SU-DHL-6 (cell line): ENCODE data around the gene CSK.

Source experiments
- H2AFZ ChIP-seq: fragments of 200-600 bp; sonication (generic); 2 replicates; pipeline ENCODE4 v1.6.1; 2014; ENCODE audit warnings: low read depth, mild to moderate bottlenecking, moderate library complexity, mixed read lengths, antibody characterized with exemption, low read length; ENCODE audit not compliant: severe bottlenecking
- H3F3A ChIP-seq: fragments of 200-600 bp; shearing (Covaris generic); 2 replicates; pipeline ENCODE4 v1.6.0; 2016; ENCODE audit warnings: antibody characterized with exemption, mild to moderate bottlenecking; ENCODE audit not compliant: insufficient read depth
- H3K27ac ChIP-seq: fragments of 200-600 bp; sonication (generic); 2 replicates; pipeline ENCODE4 v1.5.1; 2016; ENCODE audit warnings: low read depth, mild to moderate bottlenecking, low read length, moderate library complexity, mixed read lengths
- H3K27me3 ChIP-seq: fragments of 200-600 bp; sonication (generic), shearing (Covaris generic); 2 replicates; pipeline ENCODE4 v1.6.0; 2014; ENCODE audit warnings: mild to moderate bottlenecking, low read length
- H3K36me3 ChIP-seq: fragments of 200-600 bp; sonication (generic); 2 replicates; pipeline ENCODE4 v1.6.1; 2014; ENCODE audit warnings: mild to moderate bottlenecking, low read length, mixed read lengths
- H3K4me2 ChIP-seq: fragments of 300-600, 200-600 bp; shearing (Covaris generic), sonication (generic); 2 replicates; pipeline ENCODE4 v1.6.0; 2014; ENCODE audit warnings: low read length, low read depth, mild to moderate bottlenecking; ENCODE audit not compliant: poor library complexity, severe bottlenecking
- H3K4me3 ChIP-seq: fragments of 200-600 bp; sonication (generic); 2 replicates; pipeline ENCODE4 v1.5.1; 2014; ENCODE audit warnings: antibody characterized with exemption, low read length, mild to moderate bottlenecking, mixed read lengths; ENCODE audit not compliant: insufficient read depth, poor library complexity, severe bottlenecking
- H3K79me2 ChIP-seq: fragments of 200-600 bp; sonication (generic); 2 replicates; pipeline ENCODE4 v1.6.1; 2014; ENCODE audit warnings: mild to moderate bottlenecking, low read length, moderate library complexity; ENCODE audit not compliant: insufficient read depth
- H3K9ac ChIP-seq: fragments of 200-600 bp; sonication (generic); 2 replicates; pipeline ENCODE4 v1.7.0; 2014; ENCODE audit warnings: mild to moderate bottlenecking, low read length
- H3K9me2 ChIP-seq: fragments of 200-600 bp; sonication (generic); replicated peaks from 2 replicates; pipeline ENCODE4 v1.6.1; 2014; ENCODE audit warnings: low read length; ENCODE audit not compliant: insufficient read depth
- H3K9me3 ChIP-seq: fragments of 200-600 bp; sonication (generic); 2 replicates; pipeline ENCODE4 v1.6.1; 2014; ENCODE audit warnings: low read length, mixed read lengths; ENCODE audit not compliant: insufficient read depth
- H4K20me1 ChIP-seq: fragments of 200-600 bp; sonication (generic); 2 replicates; pipeline ENCODE4 v1.6.1; 2014; ENCODE audit warnings: low read depth, mild to moderate bottlenecking, antibody characterized with exemption, low read length, moderate library complexity, mixed read lengths
- CTCF ChIP-seq: fragments of 200-600 bp; sonication (generic); IDR thresholded peaks from one replicate; pipeline ENCODE4 v1.5.1; 2017; ENCODE audit warnings: antibody characterized with exemption, mild to moderate bottlenecking, low read length, moderate library complexity; ENCODE audit not compliant: insufficient read depth, poor library complexity, severe bottlenecking
- EZH2phosphoT487 ChIP-seq: fragments of 200-600 bp; sonication (generic), shearing (Covaris generic); conservative IDR thresholded peaks from 2 replicates; pipeline ENCODE4 v1.6.1; 2018; ENCODE audit warnings: mild to moderate bottlenecking, antibody characterized with exemption, low read length, moderate library complexity, mixed read lengths

CSK gene

DNA sequence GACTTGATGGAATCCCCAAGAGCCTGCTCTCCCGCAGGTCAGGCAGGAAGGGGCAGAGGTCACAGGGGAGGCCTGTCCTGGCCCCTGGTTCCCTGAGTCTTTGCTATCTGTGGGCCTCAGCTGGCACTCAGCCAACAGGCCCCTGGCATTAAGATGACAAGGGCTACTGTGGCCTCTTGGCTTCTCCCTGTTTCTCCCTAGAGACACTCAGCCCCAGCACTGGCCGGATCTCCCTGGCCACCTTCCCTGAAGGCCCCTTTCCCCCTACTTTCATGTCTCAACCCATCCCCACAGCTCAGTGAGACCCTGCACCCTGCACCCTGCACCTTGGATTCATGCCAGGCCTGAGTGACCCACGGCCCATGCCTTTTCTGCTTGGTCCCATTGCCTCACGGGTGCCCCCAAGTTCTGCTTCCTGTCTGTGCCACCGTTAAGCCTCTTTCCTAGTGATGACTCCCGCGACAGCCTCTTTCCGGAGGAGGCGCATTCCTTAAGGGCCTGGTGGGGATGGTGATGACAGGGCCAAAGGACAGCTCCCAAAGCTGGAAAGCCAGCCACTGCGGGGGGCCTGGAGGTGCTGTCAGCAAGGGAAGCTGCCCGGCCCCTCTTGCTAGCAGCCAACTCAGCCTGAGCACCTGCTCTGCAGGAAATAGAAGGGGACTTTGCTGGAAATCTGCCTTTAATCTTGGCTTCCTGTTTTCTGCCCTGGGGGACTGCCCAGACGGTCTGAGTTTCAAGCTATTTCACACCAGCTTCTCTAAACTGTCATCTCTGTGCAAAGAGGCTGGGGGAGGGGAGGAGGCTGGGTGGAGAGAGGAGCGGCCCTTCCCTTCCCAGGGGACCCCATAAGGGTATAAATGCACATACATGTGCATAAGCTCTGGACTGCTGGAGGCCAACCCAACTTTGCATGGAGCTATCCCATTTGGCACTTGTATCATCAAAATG is 4.8 kb upstream of the CSK start:
- Histone ChIP-seq H3K27me3 (no peaks in the 10 kb centered on the region), H3K79me2 (peaks cover 37% of the 10 kb centered on the region), H3F3A (peaks cover 60% of the 10 kb centered on the region), H4K20me1 (no peaks in the 10 kb centered on the region), H3K36me3 (no peaks in the 10 kb centered on the region), H3K4me3 (peak overlapping the region; percentile 21), H3K4me2 (peak overlapping the region; percentile 80), H3K27ac (peak overlapping the region; percentile 96), H3K9me3 (no peaks in the 10 kb centered on the region), H3K9me2 (no peaks in the 10 kb centered on the region), H3K9ac (peak overlapping the region; percentile 66), H2AFZ (no peak overlapping the region)
- TF ChIP-seq CTCF (no peak), EZH2phosphoT487 (no peak)

GRCh38 chr15:74777769-74778598 is 3.9 kb upstream of the CSK start:
- Histone ChIP-seq H3K27me3 (no peaks in the 10 kb centered on the region), H3K27ac (peak overlapping the region; percentile 96), H3K9me3 (no peaks in the 10 kb centered on the region), H3K36me3 (no peaks in the 10 kb centered on the region), H2AFZ (no peak overlapping the region), H3K79me2 (peaks cover 44% of the 10 kb centered on the region), H3K4me3 (peak overlapping the region; percentile 12), H3F3A (peaks cover 65% of the 10 kb centered on the region), H3K9ac (peak overlapping the region; percentile 66), H3K4me2 (peak overlapping the region; percentile 80), H3K9me2 (no peaks in the 10 kb centered on the region), H4K20me1 (no peaks in the 10 kb centered on the region)
- TF ChIP-seq CTCF (no peak), EZH2phosphoT487 (no peak)

DNA sequence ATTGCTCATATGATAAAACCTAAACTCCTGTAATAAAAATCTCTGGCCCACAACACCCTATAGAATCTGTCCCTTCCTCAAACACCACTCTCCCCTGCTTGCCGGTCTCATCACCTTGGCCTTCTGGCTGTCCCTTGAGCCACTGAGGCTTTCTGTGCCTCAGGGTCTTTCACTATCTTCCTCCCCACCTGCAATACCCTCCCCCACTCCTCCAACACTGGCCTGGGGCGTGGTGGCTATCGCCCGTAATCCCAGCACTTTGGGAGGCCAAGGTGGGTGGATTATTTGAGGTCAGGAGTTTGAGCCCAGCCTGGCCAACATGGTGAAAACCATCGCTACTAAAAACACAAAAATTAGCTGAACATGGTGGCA is 3.3 kb upstream of the CSK start:
- Histone ChIP-seq H3K9me2 (no peaks in the 10 kb centered on the region), H2AFZ (no peak overlapping the region), H3K79me2 (peaks cover 50% of the 10 kb centered on the region), H3K27me3 (no peaks in the 10 kb centered on the region), H4K20me1 (no peaks in the 10 kb centered on the region), H3K9ac (peak overlapping the region; percentile 66), H3K9me3 (no peaks in the 10 kb centered on the region), H3K4me2 (peak overlapping the region; percentile 80), H3K36me3 (no peaks in the 10 kb centered on the region), H3F3A (peaks cover 69% of the 10 kb centered on the region), H3K27ac (peak overlapping the region; percentile 96), H3K4me3 (no peak overlapping the region)
- no peak for TF ChIP-seq CTCF
- no peak for TF ChIP-seq EZH2phosphoT487
